WTC11 (cell line): ENCODE results near the gene ZNF605. TPM values are rescaled to one million over a fixed set of nuclear protein-coding genes. Genes with fewer than 3 reads are reported as not detected.

Experiments
- ATAC-seq: fragments of 200-7000 bp; cut with Tn5 transposase; 2 replicates; pipeline ENCODE4 v1.10.0; 2021; ENCODE audit warnings: mild to moderate bottlenecking, moderate library complexity
- CTCF ChIA-PET: fragments of 300-600 bp; sonication (Branson Sonifier 250); formaldehyde crosslinking; loops from one replicate; lab custom pipeline; 2021; ENCODE audit warnings: antibody characterized with exemption; lab: Charles Lee
- POLR2A ChIA-PET: fragments of 350-600 bp; sonication (Branson Sonifier 250); formaldehyde crosslinking; loops from one replicate; lab custom pipeline; 2021; ENCODE audit warnings: antibody characterized with exemption; lab: Charles Lee
- DNase-seq: peaks from one replicate; pipeline ENCODE4 v3.0.0; 2021; ENCODE audit warnings: low spot score
- H3K27ac Mint-ChIP-seq: 2 replicates; pipeline ENCODE4 v1.8.0; 2021; ENCODE audit warnings: mixed read lengths
- H3K27me3 Mint-ChIP-seq: 2 replicates; pipeline ENCODE4 v1.8.0; 2021; ENCODE audit warnings: low read depth, mild to moderate bottlenecking, moderate library complexity, mixed read lengths
- H3K36me3 Mint-ChIP-seq: 2 replicates; pipeline ENCODE4 v1.8.0; 2021; ENCODE audit warnings: mixed read lengths
- H3K4me1 Mint-ChIP-seq: 2 replicates; pipeline ENCODE4 v1.8.0; 2022; ENCODE audit warnings: mixed read lengths
- H3K4me3 Mint-ChIP-seq: 2 replicates; pipeline ENCODE4 v1.8.0; 2021; ENCODE audit warnings: mild to moderate bottlenecking, moderate library complexity, mixed read lengths
- H3K9me3 Mint-ChIP-seq: 2 replicates; pipeline ENCODE4 v1.8.0; 2021; ENCODE audit warnings: mixed read lengths
- ATF2 ChIP-seq: sonication (generic); formaldehyde crosslinking; IDR thresholded peaks from 2 replicates; pipeline ENCODE4 v1.8.1; 2022; ENCODE audit warnings: low read depth, missing genetic modification reagents, borderline replicate concordance
- CBFB ChIP-seq: sonication (generic); formaldehyde crosslinking; IDR thresholded peaks from 2 replicates; pipeline ENCODE4 v1.8.1; 2022; ENCODE audit warnings: mild to moderate bottlenecking, low read depth, missing genetic modification reagents
- EMX1 ChIP-seq: fragments of 250-450 bp; sonication (Bioruptor Pico); IDR thresholded peaks from 2 replicates; pipeline ENCODE4 v1.8.0; 2021; ENCODE audit warnings: mild to moderate bottlenecking
- NR3C1 ChIP-seq: sonication (generic); formaldehyde crosslinking; conservative IDR thresholded peaks from 2 replicates; pipeline ENCODE4 v1.8.1; 2023; ENCODE audit warnings: low read depth, mild to moderate bottlenecking, missing genetic modification reagents
- RORB ChIP-seq: fragments of 250-450 bp; sonication (Bioruptor Pico); IDR thresholded peaks from 2 replicates; pipeline ENCODE4 v1.9.0; 2021; ENCODE audit warnings: mild to moderate bottlenecking
- SOX15 ChIP-seq: fragments of 250-450 bp; sonication (Bioruptor Pico); IDR thresholded peaks from 2 replicates; pipeline ENCODE4 v1.9.0; 2021; ENCODE audit warnings: mild to moderate bottlenecking
- ZNF671 ChIP-seq: fragments of 250-450 bp; sonication (Bioruptor Pico); IDR thresholded peaks from 2 replicates; pipeline ENCODE4 v1.8.0; 2021; ENCODE audit warnings: mild to moderate bottlenecking
- total RNA-seq: library from RNA; stranded (reverse); gene quantifications from 3 replicates; pipeline ENCODE4 v1.2.3, GENCODE V29; 2021
- TF ChIP-seq, protein P1 (sequence below): fragments of 250-450 bp; sonication (Bioruptor Pico); IDR thresholded peaks from 2 replicates; pipeline ENCODE4 v1.9.0; 2021; ENCODE audit warnings: mild to moderate bottlenecking
- TF ChIP-seq, protein P2 (sequence below): fragments of 250-450 bp; sonication (Bioruptor Pico); conservative IDR thresholded peaks from 2 replicates; pipeline ENCODE4 v1.9.0; 2021; ENCODE audit warnings: mild to moderate bottlenecking

ZNF605 gene
- total RNA-seq, 1 experiment from 2014 or later = 21.1 TPM

DNA sequence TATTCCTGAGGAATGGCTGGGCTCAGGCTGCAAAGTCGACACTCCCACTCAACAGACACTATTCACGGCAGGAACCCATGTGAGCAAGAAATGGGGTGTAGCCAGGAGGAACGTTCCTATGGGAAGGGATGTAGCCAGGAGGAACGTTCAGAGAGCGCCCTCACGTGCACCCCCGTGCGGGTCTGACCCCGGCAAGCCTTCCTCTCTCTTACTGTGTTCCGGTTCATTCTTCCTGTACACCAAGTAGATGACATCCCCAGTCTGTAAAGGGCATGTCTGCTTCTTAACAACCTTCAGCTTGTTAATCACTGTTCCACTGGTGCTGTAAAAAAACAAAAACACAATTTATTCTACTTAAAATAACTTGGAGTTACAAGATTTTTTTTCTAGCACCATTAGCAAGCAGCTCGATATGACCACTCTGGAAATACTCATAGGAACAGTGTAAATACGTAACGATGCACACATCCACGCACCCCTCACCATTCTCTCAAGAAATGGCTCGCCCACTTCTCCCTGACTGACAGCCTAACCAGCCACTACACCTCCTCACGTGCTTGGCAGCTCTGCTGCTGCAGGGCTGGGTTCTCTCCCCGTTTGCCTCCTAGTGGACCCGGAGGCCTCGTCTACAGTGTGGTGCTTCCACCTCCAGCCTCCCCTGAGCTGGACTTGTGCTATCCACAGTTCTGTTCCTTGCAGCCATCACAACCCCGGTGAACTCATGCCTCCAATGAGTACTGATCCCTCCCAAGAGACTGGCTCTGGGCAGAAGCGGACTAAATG is 83.8 kb downstream of the ZNF605 start:
- TF ChIP-seq NR3C1 (CRISPR knock-in tag) = no peak
- TF ChIP-seq, protein P1, sequence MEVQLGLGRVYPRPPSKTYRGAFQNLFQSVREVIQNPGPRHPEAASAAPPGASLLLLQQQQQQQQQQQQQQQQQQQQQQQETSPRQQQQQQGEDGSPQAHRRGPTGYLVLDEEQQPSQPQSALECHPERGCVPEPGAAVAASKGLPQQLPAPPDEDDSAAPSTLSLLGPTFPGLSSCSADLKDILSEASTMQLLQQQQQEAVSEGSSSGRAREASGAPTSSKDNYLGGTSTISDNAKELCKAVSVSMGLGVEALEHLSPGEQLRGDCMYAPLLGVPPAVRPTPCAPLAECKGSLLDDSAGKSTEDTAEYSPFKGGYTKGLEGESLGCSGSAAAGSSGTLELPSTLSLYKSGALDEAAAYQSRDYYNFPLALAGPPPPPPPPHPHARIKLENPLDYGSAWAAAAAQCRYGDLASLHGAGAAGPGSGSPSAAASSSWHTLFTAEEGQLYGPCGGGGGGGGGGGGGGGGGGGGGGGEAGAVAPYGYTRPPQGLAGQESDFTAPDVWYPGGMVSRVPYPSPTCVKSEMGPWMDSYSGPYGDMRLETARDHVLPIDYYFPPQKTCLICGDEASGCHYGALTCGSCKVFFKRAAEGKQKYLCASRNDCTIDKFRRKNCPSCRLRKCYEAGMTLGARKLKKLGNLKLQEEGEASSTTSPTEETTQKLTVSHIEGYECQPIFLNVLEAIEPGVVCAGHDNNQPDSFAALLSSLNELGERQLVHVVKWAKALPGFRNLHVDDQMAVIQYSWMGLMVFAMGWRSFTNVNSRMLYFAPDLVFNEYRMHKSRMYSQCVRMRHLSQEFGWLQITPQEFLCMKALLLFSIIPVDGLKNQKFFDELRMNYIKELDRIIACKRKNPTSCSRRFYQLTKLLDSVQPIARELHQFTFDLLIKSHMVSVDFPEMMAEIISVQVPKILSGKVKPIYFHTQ = no peak
- POLR2A ChIA-PET = no interaction called here
- CTCF ChIA-PET = interaction anchor here (0.6 to 1.1 kb wide), 3 partner anchors 32 to 351 kb away, joined by 3 to 4 read pairs (median 3); no protein-coding TSS in a partner anchor
- H3K36me3 Mint-ChIP-seq = peaks cover 47% of the 10 kb centered on the region
- H3K27me3 Mint-ChIP-seq = no peaks in the 10 kb centered on the region
- DNase-seq (no peak), ATAC-seq (no peak)
- no peak overlapping the region for H3K4me3 Mint-ChIP-seq
- 0 out of 2 replicates have a peak, but pooled peaks cover 3% of the 10 kb centered on the region for H3K4me1 Mint-ChIP-seq
- H3K9me3 Mint-ChIP-seq = no peaks in the 10 kb centered on the region
- H3K27ac Mint-ChIP-seq = peak overlapping the region; percentile 68

DNA sequence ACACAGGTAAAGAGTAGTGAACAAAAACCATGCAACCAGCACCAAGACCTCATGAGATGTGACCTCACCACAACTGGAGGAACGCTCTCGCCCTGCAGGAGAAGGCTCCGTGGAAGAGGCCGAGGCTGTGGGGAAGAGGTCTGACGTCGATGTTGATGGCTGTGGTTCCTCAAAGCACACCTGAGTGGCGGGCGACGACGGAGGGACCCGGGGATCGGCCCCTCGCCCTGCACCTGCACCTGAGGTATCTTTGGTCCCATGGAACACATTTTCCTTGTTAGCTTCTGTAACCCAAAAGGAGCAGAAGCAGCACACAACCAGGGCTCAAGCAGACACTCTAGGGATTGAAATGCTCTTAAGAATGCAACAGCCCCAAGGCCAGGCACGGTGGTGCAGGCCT is 86.6 kb downstream of the ZNF605 start:
- DNase-seq = no peak
- no peak for ATAC-seq
- H3K4me3 Mint-ChIP-seq = no peak overlapping the region
- H3K27ac Mint-ChIP-seq = no peak overlapping the region
- no peaks in the 10 kb centered on the region for H3K27me3 Mint-ChIP-seq
- TF ChIP-seq SOX15 (CRISPR knock-in tag) = no peak
- TF ChIP-seq ZNF671 (CRISPR knock-in tag) = no peak
- TF ChIP-seq ATF2 (CRISPR knock-in tag) = no peak
- TF ChIP-seq, protein P2, sequence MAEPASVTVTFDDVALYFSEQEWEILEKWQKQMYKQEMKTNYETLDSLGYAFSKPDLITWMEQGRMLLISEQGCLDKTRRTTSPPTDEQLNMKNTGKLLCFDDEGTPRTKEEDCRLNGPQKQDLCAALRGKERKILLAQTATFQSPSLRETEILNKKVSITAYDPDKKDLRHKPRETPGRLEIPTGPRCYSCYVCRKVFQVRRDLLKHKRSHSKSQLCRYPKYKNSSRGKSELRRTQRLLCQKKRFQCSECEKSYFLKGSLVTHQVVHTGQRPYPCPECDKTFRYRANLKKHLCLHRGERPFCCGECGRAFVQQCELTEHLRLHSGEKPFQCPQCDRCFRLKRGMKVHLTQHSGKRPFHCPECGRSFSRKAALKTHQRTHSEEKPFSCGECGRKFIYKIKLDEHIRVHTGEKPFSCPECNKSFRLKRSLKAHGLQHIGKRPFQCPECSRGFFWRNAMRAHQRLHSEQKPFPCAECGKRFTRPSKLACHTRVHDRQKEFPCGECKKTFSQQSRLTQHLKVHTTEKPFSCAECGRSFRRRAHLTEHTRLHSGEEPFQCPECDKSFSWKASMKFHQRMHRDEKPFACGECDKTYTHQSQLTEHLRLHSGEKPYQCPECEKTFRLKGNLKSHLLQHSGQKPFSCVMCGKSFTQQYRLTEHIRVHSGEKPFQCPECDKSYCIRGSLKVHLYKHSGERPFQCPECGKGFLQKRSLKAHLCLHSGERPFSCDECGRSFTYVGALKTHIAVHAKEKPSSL (CRISPR knock-in tag) = no peak
- no peak for TF ChIP-seq CBFB (CRISPR knock-in tag)
- TF ChIP-seq EMX1 (CRISPR knock-in tag) = no peak
- TF ChIP-seq RORB (CRISPR knock-in tag) = no peak
- TF ChIP-seq, protein P1 = no peak
- H3K4me1 Mint-ChIP-seq = 0 out of 2 replicates have a peak, but pooled peaks cover 3% of the 10 kb centered on the region
- H3K9me3 Mint-ChIP-seq = no peaks in the 10 kb centered on the region
- ChIA-PET CTCF (no interaction called here), POLR2A (no interaction called here)
- peaks cover 54% of the 10 kb centered on the region for H3K36me3 Mint-ChIP-seq

Other genes with a start within 250 kb of the ZNF605 start
- 76.8 to 89.7 TPM (median 81.0 TPM) in 3 replicates for gene PGAM5, start 245.5 kb downstream of the ZNF605 start, total RNA-seq
- 50.3 to 63.8 TPM (median 50.6 TPM) in 3 replicates for gene ANKLE2, start 194.5 kb downstream of the ZNF605 start, total RNA-seq
- 36.8 to 47.8 TPM (median 39.6 TPM) in 3 replicates for gene GOLGA3, start 127.4 kb downstream of the ZNF605 start, total RNA-seq
- 50.2 to 58.7 TPM (median 53.9 TPM) in 3 replicates for gene CHFR, start 68.7 kb downstream of the ZNF605 start, total RNA-seq
- 11.9 to 14.6 TPM (median 13.5 TPM) in 3 replicates for gene ZNF26, start 30.1 kb upstream of the ZNF605 start, total RNA-seq
- 26.3 to 28.8 TPM (median 28.3 TPM) in 3 replicates for gene ZNF84, start 81.2 kb upstream of the ZNF605 start, total RNA-seq
- gene ZNF140, start 124.6 kb upstream of the ZNF605 start, total RNA-seq = 10.3 to 13.8 TPM (median 12.8 TPM) in 3 replicates
- 3.4 to 3.8 TPM (median 3.4 TPM) in 3 replicates for gene ZNF891, start 174.0 kb upstream of the ZNF605 start, total RNA-seq
- 10.1 to 11.7 TPM (median 10.5 TPM) in 3 replicates for gene ZNF10, start 174.3 kb upstream of the ZNF605 start, total RNA-seq
- 17.3 to 25.3 TPM (median 21.3 TPM) in 3 replicates for gene ZNF268, start 225.2 kb upstream of the ZNF605 start, total RNA-seq